ENCODE results near the gene MFAP3. TPM values are rescaled to one million over a fixed set of nuclear protein-coding genes. Genes with fewer than 3 reads are reported as not detected.

MFAP3 gene
- total RNA-seq, 2 donors from 2014 or later = 40.2 to 73.7 TPM

GRCh38 chr5:154093142-154093532 is 54.4 kb downstream of the MFAP3 start:
- ATAC-seq (ENCODE audit: insufficient number of reproducible peaks, low FRiP score, low read depth) = no peak
- Histone ChIP-seq H3K36me3 (no peaks in the 10 kb centered on the region), H3K27ac (no peak overlapping the region), H3K4me1 (ENCODE audit: control insufficient read depth in 1 of 2, low read depth in 2 of 2) (peaks cover 3 to 8% of the 10 kb centered on the region in 2 donors), H3K9me3 (no peaks in the 10 kb centered on the region), H3K27me3 (replicated peaks; ENCODE audit: insufficient read depth) (no peaks in the 10 kb centered on the region), H3K4me3 (no peak overlapping the region)
- TF ChIP-seq CTCF (IDR thresholded peaks at IDR 0.05) = no peak
- no peak for DNase-seq (ENCODE audit: low spot score)

GRCh38 chr5:154095904-154096303 is 57.1 kb downstream of the MFAP3 start:
- H3K27me3 ChIP-seq (replicated peaks; ENCODE audit: insufficient read depth) = no peaks in the 10 kb centered on the region
- H3K36me3 ChIP-seq = no peaks in the 10 kb centered on the region
- H3K27ac ChIP-seq = no peak overlapping the region
- H3K4me3 ChIP-seq = no peak overlapping the region
- no peak for DNase-seq (ENCODE audit: low spot score)
- TF ChIP-seq CTCF (IDR thresholded peaks at IDR 0.05) = no peak
- peaks cover 3 to 8% of the 10 kb centered on the region in 2 donors for H3K4me1 ChIP-seq (ENCODE audit: control insufficient read depth in 1 of 2, low read depth in 2 of 2)
- no peak for ATAC-seq (ENCODE audit: insufficient number of reproducible peaks, low FRiP score, low read depth)
- no peaks in the 10 kb centered on the region for H3K9me3 ChIP-seq

GRCh38 chr5:154097031-154097430 is 58.3 kb downstream of the MFAP3 start:
- Histone ChIP-seq H3K27ac (no peak overlapping the region), H3K4me1 (ENCODE audit: control insufficient read depth in 1 of 2, low read depth in 2 of 2) (peaks cover 3 to 8% of the 10 kb centered on the region in 2 donors), H3K9me3 (no peaks in the 10 kb centered on the region), H3K27me3 (replicated peaks; ENCODE audit: insufficient read depth) (no peaks in the 10 kb centered on the region), H3K4me3 (no peak overlapping the region), H3K36me3 (no peaks in the 10 kb centered on the region)
- TF ChIP-seq CTCF (IDR thresholded peaks at IDR 0.05) = no peak
- DNase-seq (ENCODE audit: low spot score) (no peak), ATAC-seq (ENCODE audit: insufficient number of reproducible peaks, low FRiP score, low read depth) (no peak)

- H3K9me3 ChIP-seq = no peaks in the 10 kb centered on the region
- no peak for TF ChIP-seq CTCF (IDR thresholded peaks at IDR 0.05)
- no peak for DNase-seq (ENCODE audit: low spot score)
- no peak overlapping the region for H3K4me3 ChIP-seq
- ATAC-seq (ENCODE audit: insufficient number of reproducible peaks, low FRiP score, low read depth) = no peak
- H3K27ac ChIP-seq = no peak overlapping the region
- no peaks in the 10 kb centered on the region for H3K36me3 ChIP-seq
- no peaks in the 10 kb centered on the region for H3K27me3 ChIP-seq (replicated peaks; ENCODE audit: insufficient read depth)
- H3K4me1 ChIP-seq (ENCODE audit: control insufficient read depth in 1 of 2, low read depth in 2 of 2) = no peaks in the 10 kb centered on the region
These were observed 59.7 kb downstream of the MFAP3 start for GRCh38 chr5:154098465-154098864.

- no peak for ATAC-seq (ENCODE audit: insufficient number of reproducible peaks, low FRiP score, low read depth)
- DNase-seq (ENCODE audit: low spot score) = no peak
- no peaks in the 10 kb centered on the region for H3K9me3 ChIP-seq
- H3K27ac ChIP-seq = no peak overlapping the region
- no peaks in the 10 kb centered on the region for H3K27me3 ChIP-seq (replicated peaks; ENCODE audit: insufficient read depth)
- no peak for TF ChIP-seq CTCF (IDR thresholded peaks at IDR 0.05)
- no peak overlapping the region for H3K4me3 ChIP-seq
- H3K4me1 ChIP-seq (ENCODE audit: control insufficient read depth in 1 of 2, low read depth in 2 of 2) = no peaks in the 10 kb centered on the region
- no peaks in the 10 kb centered on the region for H3K36me3 ChIP-seq
These were observed 62.4 kb downstream of the MFAP3 start for GRCh38 chr5:154101184-154101583.

All from thoracic aorta (tissue), 2 donors.